ENCODE data around the gene POMP. TPM values are rescaled to one million over a fixed set of nuclear protein-coding genes. Genes with fewer than 3 reads are reported as not detected.

POMP gene
- total RNA-seq, 1 donor from 2014 or later, result 49.7 TPM

DNA sequence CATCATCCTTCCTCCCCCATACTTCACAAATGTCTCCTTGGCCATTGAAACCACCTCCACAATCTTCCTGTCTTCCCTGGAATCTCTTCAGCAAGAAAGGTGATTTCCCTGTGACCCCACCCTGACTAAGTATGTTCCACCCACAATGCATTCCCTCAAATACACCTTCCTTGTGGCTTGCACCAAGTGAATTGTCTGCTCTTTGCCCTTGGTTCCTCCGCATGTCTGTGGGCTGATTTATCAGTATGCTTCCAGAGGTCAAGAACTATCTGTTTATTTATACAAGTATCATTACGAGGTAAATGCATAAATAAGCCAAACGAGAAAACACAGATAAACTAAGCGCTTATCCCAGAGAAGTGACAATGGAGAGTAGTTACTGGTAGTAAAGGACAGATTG is 45.4 kb upstream of the POMP start:
- peaks cover 5% of the 10 kb centered on the region for H3K4me1 Mint-ChIP-seq
- H3K4me3 Mint-ChIP-seq, result no peak overlapping the region
- no peak for DNase-seq (ENCODE audit: low spot score in 2 of 2, unreplicated experiment in 2 of 2)
- H3K27ac Mint-ChIP-seq, result no peak overlapping the region
- TF ChIP-seq, protein P1, sequence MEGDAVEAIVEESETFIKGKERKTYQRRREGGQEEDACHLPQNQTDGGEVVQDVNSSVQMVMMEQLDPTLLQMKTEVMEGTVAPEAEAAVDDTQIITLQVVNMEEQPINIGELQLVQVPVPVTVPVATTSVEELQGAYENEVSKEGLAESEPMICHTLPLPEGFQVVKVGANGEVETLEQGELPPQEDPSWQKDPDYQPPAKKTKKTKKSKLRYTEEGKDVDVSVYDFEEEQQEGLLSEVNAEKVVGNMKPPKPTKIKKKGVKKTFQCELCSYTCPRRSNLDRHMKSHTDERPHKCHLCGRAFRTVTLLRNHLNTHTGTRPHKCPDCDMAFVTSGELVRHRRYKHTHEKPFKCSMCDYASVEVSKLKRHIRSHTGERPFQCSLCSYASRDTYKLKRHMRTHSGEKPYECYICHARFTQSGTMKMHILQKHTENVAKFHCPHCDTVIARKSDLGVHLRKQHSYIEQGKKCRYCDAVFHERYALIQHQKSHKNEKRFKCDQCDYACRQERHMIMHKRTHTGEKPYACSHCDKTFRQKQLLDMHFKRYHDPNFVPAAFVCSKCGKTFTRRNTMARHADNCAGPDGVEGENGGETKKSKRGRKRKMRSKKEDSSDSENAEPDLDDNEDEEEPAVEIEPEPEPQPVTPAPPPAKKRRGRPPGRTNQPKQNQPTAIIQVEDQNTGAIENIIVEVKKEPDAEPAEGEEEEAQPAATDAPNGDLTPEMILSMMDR (IDR thresholded peaks at IDR 0.05; ENCODE audit: unreplicated experiment), result no peak
- H3K27me3 Mint-ChIP-seq (ENCODE audit: low read depth), result peaks cover 2% of the 10 kb centered on the region
- H3K36me3 Mint-ChIP-seq, result no peaks in the 10 kb centered on the region
- H3K9me3 Mint-ChIP-seq, result no peaks in the 10 kb centered on the region

- TF ChIP-seq, protein P1 (IDR thresholded peaks at IDR 0.05; ENCODE audit: unreplicated experiment), result no peak
- Mint-ChIP-seq H3K9me3 (no peaks in the 10 kb centered on the region), H3K27me3 (ENCODE audit: low read depth) (peaks cover 2% of the 10 kb centered on the region), H3K36me3 (no peaks in the 10 kb centered on the region), H3K4me3 (no peak overlapping the region), H3K4me1 (no peaks in the 10 kb centered on the region), H3K27ac (no peak overlapping the region)
- no peak for DNase-seq (ENCODE audit: low spot score in 2 of 2, unreplicated experiment in 2 of 2)
Measured at GRCh38 chr13:28615916-28616446, 42.9 kb upstream of the POMP start.

GRCh38 chr13:28618230-28618994 is 40.5 kb upstream of the POMP start:
- H3K27me3 Mint-ChIP-seq (ENCODE audit: low read depth), result peaks cover 2% of the 10 kb centered on the region
- no peaks in the 10 kb centered on the region for H3K4me1 Mint-ChIP-seq
- TF ChIP-seq, protein P1 (IDR thresholded peaks at IDR 0.05; ENCODE audit: unreplicated experiment), result no peak
- no peaks in the 10 kb centered on the region for H3K9me3 Mint-ChIP-seq
- H3K27ac Mint-ChIP-seq, result no peak overlapping the region
- no peak for DNase-seq (ENCODE audit: low spot score in 2 of 2, unreplicated experiment in 2 of 2)
- no peak overlapping the region for H3K4me3 Mint-ChIP-seq
- H3K36me3 Mint-ChIP-seq, result no peaks in the 10 kb centered on the region

- H3K27me3 Mint-ChIP-seq (ENCODE audit: low read depth), result no peaks in the 10 kb centered on the region
- no peaks in the 10 kb centered on the region for H3K9me3 Mint-ChIP-seq
- H3K36me3 Mint-ChIP-seq, result no peaks in the 10 kb centered on the region
- peaks cover 4% of the 10 kb centered on the region for H3K4me1 Mint-ChIP-seq
- no peak overlapping the region for H3K27ac Mint-ChIP-seq
- no peak for DNase-seq (ENCODE audit: low spot score in 2 of 2, unreplicated experiment in 2 of 2)
- TF ChIP-seq, protein P1 (IDR thresholded peaks at IDR 0.05; ENCODE audit: unreplicated experiment), result no peak
- no peak overlapping the region for H3K4me3 Mint-ChIP-seq
Measured at GRCh38 chr13:28620011-28620830, 38.7 kb upstream of the POMP start.

GRCh38 chr13:28621449-28621848 is 37.5 kb upstream of the POMP start:
- Mint-ChIP-seq H3K36me3 (no peaks in the 10 kb centered on the region), H3K9me3 (no peaks in the 10 kb centered on the region), H3K27ac (no peak overlapping the region), H3K27me3 (ENCODE audit: low read depth) (no peaks in the 10 kb centered on the region), H3K4me3 (no peak overlapping the region), H3K4me1 (peaks cover 4% of the 10 kb centered on the region)
- TF ChIP-seq, protein P1 (IDR thresholded peaks at IDR 0.05; ENCODE audit: unreplicated experiment), result no peak
- DNase-seq (ENCODE audit: low spot score in 2 of 2, unreplicated experiment in 2 of 2), result no peak
